GM23248 (cell line): ENCODE measurements around the gene SUCNR1. TPM values are rescaled to one million over a fixed set of nuclear protein-coding genes. Genes with fewer than 3 reads are reported as not detected.

Experiments
- DNase-seq: peaks from one replicate; pipeline ENCODE4 v3.0.0-alpha.2; 2015
- H2AFZ ChIP-seq: fragments of 200-600 bp; sonication (generic); 2 replicates; pipeline ENCODE4 v1.6.1; 2016; ENCODE audit warnings: antibody characterized with exemption
- H3F3A ChIP-seq: fragments of 200-600 bp; sonication (generic); 2 replicates; pipeline ENCODE4 v1.6.1; 2016; ENCODE audit warnings: mild to moderate bottlenecking, antibody characterized with exemption, mixed run types; ENCODE audit not compliant: insufficient read depth
- H3K27ac ChIP-seq: fragments of 200-600 bp; sonication (generic); 2 replicates; pipeline ENCODE4 v1.5.1; 2016; ENCODE audit warnings: mild to moderate bottlenecking
- H3K27me3 ChIP-seq: fragments of 200-600 bp; sonication (generic); replicated peaks from 2 replicates; pipeline ENCODE4 v1.6.1; 2016; ENCODE audit warnings: mild to moderate bottlenecking; ENCODE audit not compliant: insufficient read depth
- H3K36me3 ChIP-seq: fragments of 200-600 bp; sonication (generic); 2 replicates; pipeline ENCODE4 v1.6.1; 2016; ENCODE audit warnings: low read depth, mild to moderate bottlenecking
- H3K4me1 ChIP-seq: fragments of 200-600 bp; sonication (generic); 2 replicates; pipeline ENCODE4 v1.6.1; 2016; ENCODE audit warnings: mild to moderate bottlenecking; ENCODE audit not compliant: insufficient read depth
- H3K4me2 ChIP-seq: fragments of 200-600 bp; sonication (generic); one replicate; pipeline ENCODE4 v1.6.1; 2016; ENCODE audit warnings: mild to moderate bottlenecking; ENCODE audit not compliant: unreplicated experiment
- H3K4me3 ChIP-seq: fragments of 200-600 bp; sonication (generic); 2 replicates; pipeline ENCODE4 v1.5.1; 2016; ENCODE audit warnings: mild to moderate bottlenecking
- H3K79me2 ChIP-seq: fragments of 200-600 bp; sonication (generic); 2 replicates; pipeline ENCODE4 v1.6.1; 2016; ENCODE audit warnings: mild to moderate bottlenecking; ENCODE audit not compliant: insufficient read depth
- H3K9ac ChIP-seq: fragments of 200-600 bp; sonication (generic); 2 replicates; pipeline ENCODE4 v1.6.1; 2016; ENCODE audit warnings: mild to moderate bottlenecking
- H3K9me2 ChIP-seq: fragments of 200-600 bp; sonication (generic); 2 replicates; pipeline ENCODE4 v1.6.1; 2016; ENCODE audit warnings: mixed run types, mild to moderate bottlenecking, moderate library complexity; ENCODE audit not compliant: insufficient read depth
- H3K9me3 ChIP-seq: fragments of 200-600 bp; sonication (generic); one replicate; pipeline ENCODE4 v1.6.1; 2017; ENCODE audit warnings: low read depth
- H4K20me1 ChIP-seq: fragments of 200-600 bp; sonication (generic); 2 replicates; pipeline ENCODE4 v1.6.0; 2016; ENCODE audit not compliant: insufficient read depth
- EZH2 ChIP-seq: fragments of 200-600 bp; sonication (generic); IDR thresholded peaks from 2 replicates; pipeline ENCODE4 v1.6.1; 2018; ENCODE audit warnings: antibody characterized with exemption, mild to moderate bottlenecking; ENCODE audit not compliant: insufficient read depth, poor library complexity, severe bottlenecking
- EZH2phosphoT487 ChIP-seq: fragments of 200-600 bp; sonication (generic); IDR thresholded peaks from 2 replicates; pipeline ENCODE4 v1.6.1; 2018; ENCODE audit warnings: antibody characterized with exemption, moderate library complexity, mild to moderate bottlenecking, low read depth; ENCODE audit not compliant: insufficient read depth
- WGBS, 2 experiments: methylation state at CpG; one replicate each; pipeline ENCODE4 v1.1.6; 2015 to 2017; ENCODE audit warnings: low lambda C conversion rate in 2 of 2, low coverage in 1 of 2; ENCODE audit errors: missing lambda C conversion rate in 2 of 2; 5-methylcytosine and 5-hydroxymethylcytosine counted together
- in situ Hi-C: fragments of 300-500 bp; cut with MboI; formaldehyde crosslinking; loops from 2 replicates; pipeline ENCODE4 v1.15.0; 2020
- polyA plus RNA-seq: library from polyadenylated mRNA; unstranded; fragments of >200 nt; fragmentation: Nextera tagmentation; extraction: Ambion mirVana; gene quantifications from 2 replicates; pipeline ENCODE4 v1.2.1, GENCODE V29; 2016
- total RNA-seq: library from RNA; depleted of rRNA; stranded (reverse); fragments of >200 nt; shearing (Covaris generic); gene quantifications from 2 replicates; pipeline ENCODE4 v1.2.3, GENCODE V29; 2014

Gene SUCNR1
- total and polyA plus RNA-seq, 2 experiments from 2014 or later, result not detected

DNA sequence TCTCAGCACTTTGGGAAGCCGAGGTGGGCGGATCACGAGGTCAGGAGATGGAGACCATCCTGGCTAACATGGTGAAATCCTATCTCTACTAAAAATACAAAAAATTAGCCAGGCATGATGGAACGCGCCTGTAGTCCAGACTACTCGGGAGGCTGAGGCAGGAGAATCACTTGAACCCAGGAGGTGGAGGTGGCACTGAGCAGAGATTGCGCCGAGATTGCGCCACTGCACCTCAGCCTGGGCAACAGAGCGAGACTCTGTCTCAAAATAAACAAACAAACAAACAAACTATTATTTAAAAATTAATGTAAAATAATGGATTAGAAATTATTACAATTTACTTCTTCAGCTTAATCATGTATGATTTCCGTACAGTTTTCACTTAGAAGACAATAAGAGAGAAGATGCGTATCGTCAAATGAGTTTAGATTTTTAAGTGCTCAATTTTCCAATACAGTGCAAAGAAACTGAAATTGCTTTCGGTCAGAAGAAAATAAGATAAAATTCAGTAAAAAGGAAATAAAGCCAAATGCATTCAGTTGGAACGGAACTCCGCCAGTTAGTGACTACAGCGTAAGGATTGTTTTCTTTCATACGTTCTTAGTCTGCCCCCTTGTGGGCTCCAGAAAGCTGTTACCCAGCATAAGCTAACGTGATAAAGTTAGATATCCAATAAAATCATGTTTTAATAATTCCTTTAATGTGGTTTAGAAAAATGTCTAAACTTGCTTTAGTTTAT is 34.7 kb upstream of the SUCNR1 start:
- H3K27me3 ChIP-seq, result no peaks in the 10 kb centered on the region
- H3K79me2 ChIP-seq, result no peaks in the 10 kb centered on the region
- peaks cover 28% of the 10 kb centered on the region for H3K4me1 ChIP-seq
- H2AFZ ChIP-seq, result no peak overlapping the region
- no peaks in the 10 kb centered on the region for H3K9me3 ChIP-seq
- no peak overlapping the region for H3K27ac ChIP-seq
- H3K4me3 ChIP-seq, result no peak overlapping the region
- 61% methylated on average over 19 of the region's 19 CpGs for WGBS, 2 experiments
- in situ Hi-C loops, result loop anchor here (5.0 to 10.0 kb wide), 2 partner anchors 396 to 544 kb away; no protein-coding TSS in a partner anchor
- peaks cover 16% of the 10 kb centered on the region for H3F3A ChIP-seq
- H4K20me1 ChIP-seq, result no peaks in the 10 kb centered on the region
- DNase-seq, result peak; percentile 93
- H3K36me3 ChIP-seq, result no peaks in the 10 kb centered on the region
- TF ChIP-seq EZH2 (no peak), EZH2phosphoT487 (no peak)
- no peak overlapping the region for H3K9ac ChIP-seq
- no peak overlapping the region for H3K4me2 ChIP-seq
- no peaks in the 10 kb centered on the region for H3K9me2 ChIP-seq

DNA sequence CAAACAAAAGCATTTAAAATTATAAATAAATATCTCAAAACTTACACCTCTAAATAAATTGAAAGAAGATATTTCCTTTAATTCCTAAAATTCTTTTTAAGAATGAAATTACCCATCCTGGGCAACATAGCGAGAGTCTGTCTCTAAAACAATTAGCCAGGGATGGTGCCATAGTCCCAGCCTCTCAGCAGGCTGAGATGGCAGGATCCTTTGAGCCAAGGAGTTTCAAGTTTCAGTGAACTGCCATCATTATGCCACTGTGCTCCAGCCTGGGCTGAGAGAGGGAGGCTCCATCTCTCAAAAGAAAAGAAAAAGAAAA is 34.2 kb upstream of the SUCNR1 start:
- Histone ChIP-seq H3F3A (peaks cover 16% of the 10 kb centered on the region), H3K4me3 (no peak overlapping the region), H3K4me2 (no peak overlapping the region), H3K9me2 (no peaks in the 10 kb centered on the region), H3K9ac (no peak overlapping the region), H3K9me3 (no peaks in the 10 kb centered on the region), H3K36me3 (no peaks in the 10 kb centered on the region), H3K27ac (no peak overlapping the region), H3K4me1 (peaks cover 28% of the 10 kb centered on the region), H2AFZ (no peak overlapping the region), H4K20me1 (no peaks in the 10 kb centered on the region), H3K27me3 (no peaks in the 10 kb centered on the region), H3K79me2 (no peaks in the 10 kb centered on the region)
- no peak for DNase-seq
- 74 to 88% methylated on average over 1 of the region's 1 CpG for WGBS, 2 experiments
- in situ Hi-C loops, result loop anchor here (5.0 to 10.0 kb wide), 2 partner anchors 397 to 544 kb away; no protein-coding TSS in a partner anchor
- no peak for TF ChIP-seq EZH2phosphoT487
- TF ChIP-seq EZH2, result no peak

DNA sequence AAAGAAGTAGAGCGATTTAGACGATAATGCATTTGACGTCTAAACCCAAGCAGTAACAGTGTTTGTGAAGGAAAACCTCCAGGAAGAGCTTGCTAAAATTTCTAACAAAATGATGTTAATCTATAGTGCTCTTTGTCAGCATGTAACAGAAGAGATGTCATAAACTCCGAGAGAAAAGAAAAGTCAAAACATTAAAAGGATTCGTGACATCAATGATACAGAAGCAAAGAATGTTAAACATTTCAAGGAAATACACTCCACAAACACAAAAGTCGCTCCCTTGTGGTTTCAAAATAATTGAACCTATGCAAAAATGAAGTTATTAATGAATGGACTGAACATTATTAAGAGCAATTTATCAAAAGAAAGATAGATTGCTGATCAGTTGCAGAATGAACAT is 31.6 kb upstream of the SUCNR1 start:
- no peak overlapping the region for H2AFZ ChIP-seq
- H3K4me1 ChIP-seq, result peaks cover 14% of the 10 kb centered on the region
- no peak overlapping the region for H3K9ac ChIP-seq
- TF ChIP-seq EZH2phosphoT487, result no peak
- TF ChIP-seq EZH2, result no peak
- 78 to 81% methylated on average over 6 of the region's 6 CpGs for WGBS, 2 experiments
- in situ Hi-C loops, result no loop called here
- no peak overlapping the region for H3K27ac ChIP-seq
- H4K20me1 ChIP-seq, result no peaks in the 10 kb centered on the region
- H3K36me3 ChIP-seq, result no peaks in the 10 kb centered on the region
- no peaks in the 10 kb centered on the region for H3K9me3 ChIP-seq
- H3F3A ChIP-seq, result peaks cover 7% of the 10 kb centered on the region
- H3K4me2 ChIP-seq, result no peak overlapping the region
- DNase-seq, result no peak
- no peaks in the 10 kb centered on the region for H3K27me3 ChIP-seq
- H3K4me3 ChIP-seq, result no peak overlapping the region
- no peaks in the 10 kb centered on the region for H3K9me2 ChIP-seq
- no peaks in the 10 kb centered on the region for H3K79me2 ChIP-seq

DNA sequence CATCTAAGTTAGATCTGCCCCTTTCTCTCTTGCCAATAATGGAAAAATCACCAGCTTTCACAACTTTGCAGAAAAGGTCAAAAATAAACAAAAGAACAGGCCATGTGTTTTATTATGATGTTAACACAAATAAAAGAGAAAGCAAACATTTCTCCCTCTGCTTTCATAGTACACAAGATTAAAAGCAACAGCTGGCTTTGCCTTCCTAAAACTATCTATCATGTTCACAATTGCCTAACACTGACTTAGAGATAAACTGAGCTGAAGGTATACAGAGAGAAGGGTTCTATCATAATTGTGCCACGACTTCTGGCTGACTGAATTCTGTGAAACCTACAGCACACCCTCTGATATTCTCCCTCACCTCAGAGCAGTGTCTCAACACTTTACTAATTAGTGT is 30.2 kb upstream of the SUCNR1 start:
- H3K9me3 ChIP-seq, result no peaks in the 10 kb centered on the region
- no peaks in the 10 kb centered on the region for H3K27me3 ChIP-seq
- in situ Hi-C loops, result no loop called here
- no peak overlapping the region for H3K4me3 ChIP-seq
- no peaks in the 10 kb centered on the region for H3F3A ChIP-seq
- H3K9me2 ChIP-seq, result no peaks in the 10 kb centered on the region
- no peak overlapping the region for H3K4me2 ChIP-seq
- no peaks in the 10 kb centered on the region for H3K79me2 ChIP-seq
- H4K20me1 ChIP-seq, result no peaks in the 10 kb centered on the region
- peak overlapping the region; percentile 21; the same call in 1 of the 2 replicates for H2AFZ ChIP-seq
- no peak overlapping the region for H3K9ac ChIP-seq
- TF ChIP-seq EZH2 (no peak), EZH2phosphoT487 (no peak)
- H3K4me1 ChIP-seq, result 0 out of 2 replicates have a peak, but pooled peaks cover 7% of the 10 kb centered on the region
- WGBS, 2 experiments, result 16% methylated on average over 1 of the region's 1 CpG
- no peak for DNase-seq
- H3K36me3 ChIP-seq, result no peaks in the 10 kb centered on the region
- H3K27ac ChIP-seq, result no peak overlapping the region
